HL-60 (cell line): ENCODE measurements around the gene CHST4.

Source experiments
- POLR2AphosphoS5 ChIP-seq: IDR thresholded peaks from 2 replicates; pipeline ENCODE4 v1.6.1; 2012; ENCODE audit warnings: low read depth
- TF ChIP-seq, protein P1 (sequence below): IDR thresholded peaks from one replicate; pipeline ENCODE4 v1.5.1; 2011; ENCODE audit warnings: low read length, control low read depth, inconsistent platforms; ENCODE audit not compliant: insufficient read depth
- TF ChIP-seq, protein P2 (sequence below): IDR thresholded peaks from 2 replicates; pipeline ENCODE4 v1.6.1; 2012; ENCODE audit warnings: low read depth; ENCODE audit not compliant: insufficient replicate concordance

DNA sequence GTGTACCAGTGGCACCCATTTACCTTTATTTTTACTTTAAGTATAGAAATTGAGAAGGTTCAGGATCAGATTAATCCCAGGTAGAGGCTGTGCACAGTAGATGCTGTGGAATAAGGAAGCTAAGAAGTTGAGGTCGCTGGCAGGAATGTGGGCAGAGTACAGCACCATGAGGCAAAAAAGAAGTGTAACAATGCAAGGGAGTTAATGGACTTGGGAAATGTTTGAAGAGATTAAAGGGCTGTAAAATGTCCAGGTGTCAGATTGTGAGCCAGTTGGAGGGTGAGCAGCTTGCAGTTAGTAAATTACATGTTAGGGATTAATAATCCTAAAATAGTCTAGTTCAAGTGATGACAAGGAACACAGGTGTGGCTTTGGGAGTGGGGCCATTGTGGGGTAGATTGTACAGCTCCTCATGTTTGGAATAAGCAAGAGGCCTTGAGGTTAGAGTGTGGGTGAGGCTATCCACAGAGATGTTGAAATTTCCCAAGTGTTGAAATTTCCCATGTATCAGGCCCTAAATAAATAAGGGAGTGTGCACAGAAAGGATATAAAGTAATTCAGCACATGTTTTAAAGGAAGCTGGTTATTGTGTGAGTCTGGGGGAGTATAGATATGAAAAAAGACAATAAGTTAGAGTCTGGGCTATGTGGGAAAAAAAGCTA lies 29.1 kb downstream of the CHST4 start:
- TF ChIP-seq, protein P1, sequence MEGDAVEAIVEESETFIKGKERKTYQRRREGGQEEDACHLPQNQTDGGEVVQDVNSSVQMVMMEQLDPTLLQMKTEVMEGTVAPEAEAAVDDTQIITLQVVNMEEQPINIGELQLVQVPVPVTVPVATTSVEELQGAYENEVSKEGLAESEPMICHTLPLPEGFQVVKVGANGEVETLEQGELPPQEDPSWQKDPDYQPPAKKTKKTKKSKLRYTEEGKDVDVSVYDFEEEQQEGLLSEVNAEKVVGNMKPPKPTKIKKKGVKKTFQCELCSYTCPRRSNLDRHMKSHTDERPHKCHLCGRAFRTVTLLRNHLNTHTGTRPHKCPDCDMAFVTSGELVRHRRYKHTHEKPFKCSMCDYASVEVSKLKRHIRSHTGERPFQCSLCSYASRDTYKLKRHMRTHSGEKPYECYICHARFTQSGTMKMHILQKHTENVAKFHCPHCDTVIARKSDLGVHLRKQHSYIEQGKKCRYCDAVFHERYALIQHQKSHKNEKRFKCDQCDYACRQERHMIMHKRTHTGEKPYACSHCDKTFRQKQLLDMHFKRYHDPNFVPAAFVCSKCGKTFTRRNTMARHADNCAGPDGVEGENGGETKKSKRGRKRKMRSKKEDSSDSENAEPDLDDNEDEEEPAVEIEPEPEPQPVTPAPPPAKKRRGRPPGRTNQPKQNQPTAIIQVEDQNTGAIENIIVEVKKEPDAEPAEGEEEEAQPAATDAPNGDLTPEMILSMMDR = no peak
- TF ChIP-seq, protein P2, sequence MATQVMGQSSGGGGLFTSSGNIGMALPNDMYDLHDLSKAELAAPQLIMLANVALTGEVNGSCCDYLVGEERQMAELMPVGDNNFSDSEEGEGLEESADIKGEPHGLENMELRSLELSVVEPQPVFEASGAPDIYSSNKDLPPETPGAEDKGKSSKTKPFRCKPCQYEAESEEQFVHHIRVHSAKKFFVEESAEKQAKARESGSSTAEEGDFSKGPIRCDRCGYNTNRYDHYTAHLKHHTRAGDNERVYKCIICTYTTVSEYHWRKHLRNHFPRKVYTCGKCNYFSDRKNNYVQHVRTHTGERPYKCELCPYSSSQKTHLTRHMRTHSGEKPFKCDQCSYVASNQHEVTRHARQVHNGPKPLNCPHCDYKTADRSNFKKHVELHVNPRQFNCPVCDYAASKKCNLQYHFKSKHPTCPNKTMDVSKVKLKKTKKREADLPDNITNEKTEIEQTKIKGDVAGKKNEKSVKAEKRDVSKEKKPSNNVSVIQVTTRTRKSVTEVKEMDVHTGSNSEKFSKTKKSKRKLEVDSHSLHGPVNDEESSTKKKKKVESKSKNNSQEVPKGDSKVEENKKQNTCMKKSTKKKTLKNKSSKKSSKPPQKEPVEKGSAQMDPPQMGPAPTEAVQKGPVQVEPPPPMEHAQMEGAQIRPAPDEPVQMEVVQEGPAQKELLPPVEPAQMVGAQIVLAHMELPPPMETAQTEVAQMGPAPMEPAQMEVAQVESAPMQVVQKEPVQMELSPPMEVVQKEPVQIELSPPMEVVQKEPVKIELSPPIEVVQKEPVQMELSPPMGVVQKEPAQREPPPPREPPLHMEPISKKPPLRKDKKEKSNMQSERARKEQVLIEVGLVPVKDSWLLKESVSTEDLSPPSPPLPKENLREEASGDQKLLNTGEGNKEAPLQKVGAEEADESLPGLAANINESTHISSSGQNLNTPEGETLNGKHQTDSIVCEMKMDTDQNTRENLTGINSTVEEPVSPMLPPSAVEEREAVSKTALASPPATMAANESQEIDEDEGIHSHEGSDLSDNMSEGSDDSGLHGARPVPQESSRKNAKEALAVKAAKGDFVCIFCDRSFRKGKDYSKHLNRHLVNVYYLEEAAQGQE = no peak
- TF ChIP-seq POLR2AphosphoS5 = no peak
